ENCODE measurements around the gene KRT8. TPM values are rescaled to one million over a fixed set of nuclear protein-coding genes. Genes with fewer than 3 reads are reported as not detected.

Gene KRT8
- total RNA-seq, 1 donor from 2014 or later = 54.3 TPM

DNA sequence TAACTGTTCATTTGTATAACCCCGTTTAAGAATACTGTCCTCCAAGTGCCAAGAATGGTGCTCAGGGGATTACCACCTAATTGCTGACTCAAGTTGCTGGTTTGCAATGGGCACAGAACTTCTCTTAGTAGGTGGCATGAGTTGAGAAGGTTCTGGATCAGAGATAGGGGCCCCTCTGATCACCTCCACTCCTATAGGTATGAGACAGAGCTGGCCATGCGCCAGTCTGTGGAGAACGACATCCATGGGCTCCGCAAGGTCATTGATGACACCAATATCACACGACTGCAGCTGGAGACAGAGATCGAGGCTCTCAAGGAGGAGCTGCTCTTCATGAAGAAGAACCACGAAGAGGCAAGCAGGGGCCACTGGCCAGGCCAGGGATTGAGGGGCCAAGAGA is 45.7 kb upstream of the KRT8 start:
- no peak for DNase-seq (ENCODE audit: low spot score in 2 of 2)
- intact Hi-C loops (cut with DNase I) = no loop called here
- TF ChIP-seq, protein P1, sequence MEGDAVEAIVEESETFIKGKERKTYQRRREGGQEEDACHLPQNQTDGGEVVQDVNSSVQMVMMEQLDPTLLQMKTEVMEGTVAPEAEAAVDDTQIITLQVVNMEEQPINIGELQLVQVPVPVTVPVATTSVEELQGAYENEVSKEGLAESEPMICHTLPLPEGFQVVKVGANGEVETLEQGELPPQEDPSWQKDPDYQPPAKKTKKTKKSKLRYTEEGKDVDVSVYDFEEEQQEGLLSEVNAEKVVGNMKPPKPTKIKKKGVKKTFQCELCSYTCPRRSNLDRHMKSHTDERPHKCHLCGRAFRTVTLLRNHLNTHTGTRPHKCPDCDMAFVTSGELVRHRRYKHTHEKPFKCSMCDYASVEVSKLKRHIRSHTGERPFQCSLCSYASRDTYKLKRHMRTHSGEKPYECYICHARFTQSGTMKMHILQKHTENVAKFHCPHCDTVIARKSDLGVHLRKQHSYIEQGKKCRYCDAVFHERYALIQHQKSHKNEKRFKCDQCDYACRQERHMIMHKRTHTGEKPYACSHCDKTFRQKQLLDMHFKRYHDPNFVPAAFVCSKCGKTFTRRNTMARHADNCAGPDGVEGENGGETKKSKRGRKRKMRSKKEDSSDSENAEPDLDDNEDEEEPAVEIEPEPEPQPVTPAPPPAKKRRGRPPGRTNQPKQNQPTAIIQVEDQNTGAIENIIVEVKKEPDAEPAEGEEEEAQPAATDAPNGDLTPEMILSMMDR (IDR thresholded peaks at IDR 0.05) = no peak
- Histone ChIP-seq H3K27ac (no peak overlapping the region), H3K4me1 (peaks cover 0 to 6% of the 10 kb centered on the region in 2 donors), H3K36me3 (no peaks in the 10 kb centered on the region), H3K27me3 (no peaks in the 10 kb centered on the region), H3K4me3 (no peak overlapping the region), H3K9me3 (no peaks in the 10 kb centered on the region)

DNA sequence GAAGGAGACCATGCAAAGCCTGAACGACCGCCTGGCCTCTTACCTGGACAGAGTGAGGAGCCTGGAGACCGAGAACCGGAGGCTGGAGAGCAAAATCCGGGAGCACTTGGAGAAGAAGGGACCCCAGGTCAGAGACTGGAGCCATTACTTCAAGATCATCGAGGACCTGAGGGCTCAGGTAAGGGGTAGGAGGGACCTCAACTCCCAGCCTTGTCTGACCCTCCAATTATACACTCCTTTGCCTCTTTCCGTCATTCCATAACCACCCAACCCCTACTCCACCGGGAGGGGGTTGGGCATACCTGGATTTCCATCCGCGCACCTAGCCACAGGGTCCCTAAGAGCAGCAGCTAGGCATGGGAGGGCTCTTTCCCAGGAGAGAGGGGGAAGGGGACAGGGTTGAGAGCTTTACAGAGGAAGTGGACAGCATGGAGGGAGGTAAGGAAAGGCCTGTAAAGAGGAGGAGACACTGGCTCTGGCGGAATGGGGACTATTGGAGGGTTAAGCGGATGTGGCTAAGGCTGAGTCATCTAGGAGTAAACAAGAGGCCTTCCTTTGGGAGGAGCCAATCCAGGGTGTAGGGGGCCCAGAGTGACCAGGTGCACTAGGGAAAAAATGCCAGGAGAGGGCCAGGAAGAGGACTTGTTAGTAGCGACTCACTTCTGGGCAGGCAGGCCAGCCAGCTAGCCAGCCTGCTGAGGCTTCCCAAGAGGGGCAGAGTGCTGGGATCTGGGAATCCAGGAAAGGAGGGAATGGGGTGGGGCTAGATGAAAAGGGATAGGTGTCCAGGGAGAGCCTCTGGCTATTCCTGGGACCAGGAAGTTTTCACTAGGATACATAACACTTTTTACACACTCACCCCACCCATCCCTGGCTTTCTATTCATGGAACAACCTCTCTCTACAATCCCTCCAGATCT is 44.8 kb upstream of the KRT8 start:
- intact Hi-C loops (cut with DNase I) = no loop called here
- H3K4me3 ChIP-seq = peak overlapping the region; percentile 43 to 62
- DNase-seq (ENCODE audit: low spot score in 2 of 2) = no peak
- H3K27me3 ChIP-seq = no peaks in the 10 kb centered on the region
- H3K4me1 ChIP-seq = peaks cover 0 to 6% of the 10 kb centered on the region in 2 donors
- no peaks in the 10 kb centered on the region for H3K9me3 ChIP-seq
- H3K27ac ChIP-seq = no peak overlapping the region
- TF ChIP-seq, protein P1 (IDR thresholded peaks at IDR 0.05) = no peak
- H3K36me3 ChIP-seq = no peaks in the 10 kb centered on the region

DNA sequence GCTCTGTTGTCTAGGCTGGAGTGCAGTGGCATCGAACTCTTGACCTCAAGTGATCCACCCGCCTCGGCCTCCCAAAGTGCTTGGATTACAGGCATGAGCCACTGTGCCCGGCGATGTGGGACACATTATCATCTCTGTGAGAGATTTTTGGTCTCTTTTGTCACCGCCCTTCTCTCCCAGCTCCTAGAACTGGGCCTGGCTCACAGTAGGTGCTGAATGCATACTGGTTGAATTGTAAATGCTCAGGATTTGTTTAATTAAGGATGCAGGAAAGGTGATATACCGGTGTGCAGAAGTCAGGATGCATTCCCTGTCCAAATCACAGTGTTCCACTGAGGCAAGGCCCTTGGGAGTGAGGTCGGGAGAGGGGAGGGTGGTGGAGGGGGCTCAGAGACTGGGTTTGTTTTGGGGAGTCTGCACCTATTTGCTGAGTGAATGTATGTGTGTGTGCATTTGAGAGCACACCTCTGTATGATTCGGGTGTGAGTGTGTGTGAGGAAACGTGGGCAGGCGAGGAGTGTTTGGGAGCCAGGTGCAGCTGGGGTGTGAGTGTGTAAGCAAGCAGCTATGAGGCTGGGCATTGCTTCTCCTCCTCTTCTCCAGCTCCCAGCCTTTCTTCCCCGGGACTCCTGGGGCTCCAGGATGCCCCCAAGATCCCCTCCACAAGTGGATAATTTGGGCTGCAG is 43.0 kb upstream of the KRT8 start:
- intact Hi-C loops (cut with DNase I) = no loop called here
- TF ChIP-seq, protein P1 (IDR thresholded peaks at IDR 0.05) = no peak
- no peaks in the 10 kb centered on the region for H3K36me3 ChIP-seq

DNA sequence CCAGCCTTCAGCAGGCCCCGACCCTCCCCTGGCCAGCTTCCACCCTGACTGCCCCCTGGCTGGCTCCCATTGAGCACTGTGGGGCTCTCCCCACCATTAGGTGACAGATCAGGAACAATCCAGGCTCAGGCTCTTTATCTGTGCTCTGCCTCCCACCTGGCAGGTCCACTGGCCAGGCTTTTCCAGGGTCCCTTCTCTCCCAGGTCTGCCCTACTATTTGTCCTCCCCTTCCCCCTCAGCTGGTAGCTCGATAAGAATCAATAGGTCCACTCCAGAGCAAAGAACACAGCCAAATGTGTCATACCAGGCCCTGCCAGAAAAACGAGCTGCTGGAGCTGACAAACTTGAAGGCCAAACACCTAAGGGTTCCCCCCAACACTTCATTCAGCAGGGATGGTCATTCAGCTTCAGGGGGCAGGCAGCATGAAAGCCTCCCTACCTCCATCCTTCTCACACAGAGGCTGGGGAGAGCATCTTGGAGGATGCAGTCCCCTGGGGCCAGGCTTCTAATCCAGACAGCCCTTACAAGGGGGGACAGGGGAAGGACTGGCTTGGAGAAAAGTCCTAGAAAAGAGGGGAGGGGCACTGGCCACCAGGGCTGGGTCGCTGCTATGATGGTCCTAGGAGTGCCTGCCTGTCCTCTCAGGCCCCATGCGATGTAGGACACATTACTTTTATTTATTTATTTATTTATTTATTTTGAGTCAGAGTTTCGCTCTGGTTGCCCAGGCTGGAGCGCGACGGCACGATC is 42.1 kb upstream of the KRT8 start:
- Histone ChIP-seq H3K9me3 (no peaks in the 10 kb centered on the region), H3K27me3 (no peaks in the 10 kb centered on the region), H3K27ac (no peak overlapping the region), H3K4me1 (peaks cover 0 to 6% of the 10 kb centered on the region in 2 donors), H3K4me3 (no peak overlapping the region), H3K36me3 (no peaks in the 10 kb centered on the region)
- TF ChIP-seq, protein P1 (IDR thresholded peaks at IDR 0.05) = no peak
- no peak for DNase-seq (ENCODE audit: low spot score in 2 of 2)
- intact Hi-C loops (cut with DNase I) = no loop called here

More for the DNA sequence above, 43.0 kb upstream of the KRT8 start:
- Histone ChIP-seq H3K9me3 (no peaks in the 10 kb centered on the region), H3K4me3 (no peak overlapping the region), H3K27me3 (no peaks in the 10 kb centered on the region), H3K27ac (no peak overlapping the region), H3K4me1 (peaks cover 0 to 6% of the 10 kb centered on the region in 2 donors)
- DNase-seq (ENCODE audit: low spot score in 2 of 2) = no peak

DNA sequence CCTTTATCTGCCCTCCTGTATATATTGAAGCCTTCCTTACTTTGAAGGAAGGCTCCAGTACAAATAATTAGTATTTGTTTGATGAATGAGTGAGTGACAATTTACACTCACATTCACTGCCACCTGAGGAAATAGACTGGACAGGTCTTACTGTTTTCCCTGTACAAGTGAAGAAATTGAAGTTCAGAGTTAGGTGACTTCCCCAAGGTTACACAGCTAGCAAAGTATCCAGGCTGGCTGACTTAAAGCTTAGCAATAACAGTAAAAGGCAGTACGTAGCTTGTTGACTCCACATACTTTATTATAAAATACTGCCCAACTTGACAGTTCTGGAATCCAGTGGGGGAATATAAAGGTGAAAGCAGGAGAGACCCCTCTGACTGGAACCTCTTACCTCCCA is 41.5 kb upstream of the KRT8 start:
- no peak for DNase-seq (ENCODE audit: low spot score in 2 of 2)
- TF ChIP-seq, protein P1 (IDR thresholded peaks at IDR 0.05) = no peak
- H3K9me3 ChIP-seq = no peaks in the 10 kb centered on the region
- peaks cover 0 to 6% of the 10 kb centered on the region in 2 donors for H3K4me1 ChIP-seq
- intact Hi-C loops (cut with DNase I) = no loop called here
- no peak overlapping the region for H3K27ac ChIP-seq
- H3K36me3 ChIP-seq = no peaks in the 10 kb centered on the region
- no peak overlapping the region for H3K4me3 ChIP-seq
- no peaks in the 10 kb centered on the region for H3K27me3 ChIP-seq

Data from ascending aorta (tissue), 2 donors.